ENCODE measurements around the gene CTPS2.

The CTPS2 gene

GRCh38 chrX:16566571-16566970, 145.9 kb downstream of the CTPS2 start:
- no peak for DNase-seq (ENCODE audit: low read depth in 2 of 3, low spot score in 1 of 3)

GRCh38 chrX:16560173-16560572, 152.3 kb downstream of the CTPS2 start:
- no peak for DNase-seq (ENCODE audit: low read depth in 2 of 3, low spot score in 1 of 3)

- no peak for DNase-seq (ENCODE audit: low read depth in 2 of 3, low spot score in 1 of 3)
Observed at GRCh38 chrX:16559206-16559619, 153.3 kb downstream of the CTPS2 start.

GRCh38 chrX:16558489-16558888, 154.0 kb downstream of the CTPS2 start:
- DNase-seq (ENCODE audit: low read depth in 2 of 3, low spot score in 1 of 3): no peak

DNA sequence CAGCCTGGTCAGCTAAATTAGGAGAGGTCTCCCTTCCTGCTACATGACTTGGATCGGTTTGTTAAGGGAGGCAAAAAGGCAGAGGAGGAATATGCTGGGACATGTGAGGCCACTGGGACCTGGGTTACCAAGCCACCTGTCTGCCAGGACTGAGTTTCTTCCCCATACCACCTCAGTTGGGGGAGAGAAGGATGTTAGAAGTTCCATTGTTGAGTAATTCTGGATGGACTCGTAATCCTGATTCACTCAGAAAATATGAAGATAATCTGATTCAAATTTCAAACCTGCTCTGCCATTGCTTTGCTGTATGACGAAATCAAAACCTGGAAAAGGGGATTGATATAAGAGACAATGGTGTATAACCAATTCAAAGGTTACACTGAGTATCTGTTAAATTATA, 159.9 kb downstream of the CTPS2 start:
- no peak for DNase-seq (ENCODE audit: low read depth in 2 of 3, low spot score in 1 of 3)

DNA sequence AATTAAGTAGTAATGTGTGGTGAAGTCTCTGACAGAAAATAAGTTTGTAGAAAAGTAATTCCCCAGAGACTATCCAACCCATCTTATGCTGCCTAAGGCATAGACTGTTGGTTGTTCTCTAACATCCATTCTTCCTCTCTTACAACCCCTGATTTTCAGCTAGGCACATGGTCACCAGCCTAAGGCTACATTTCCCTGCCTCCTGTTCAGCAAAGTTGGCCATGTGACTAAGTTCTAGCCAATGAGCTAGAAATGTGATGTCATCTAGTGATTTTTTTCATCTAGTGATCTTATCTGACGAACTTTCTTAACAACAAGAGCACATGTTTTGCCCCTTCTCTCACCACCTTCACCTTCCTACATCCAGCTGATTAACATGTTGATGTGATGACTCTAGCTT, 164.8 kb downstream of the CTPS2 start:
- DNase-seq (ENCODE audit: low read depth in 2 of 3, low spot score in 1 of 3): no peak

- DNase-seq (ENCODE audit: low read depth in 2 of 3, low spot score in 1 of 3): no peak
Observed at GRCh38 chrX:16544969-16545368, 167.5 kb downstream of the CTPS2 start.

Measured in stimulated activated CD4-positive, alpha-beta T cell treated with anti-CD3 and anti-CD28 coated beads, Interleukin-12 subunit alpha, Interleukin-12 subunit beta, amount 100 ng/mL, for 48 hours (primary cell).